Measurements from ENCODE around the gene SNTN. TPM values are rescaled to one million over a fixed set of nuclear protein-coding genes. Genes with fewer than 3 reads are reported as not detected.

SNTN gene
- total RNA-seq, 1 donor from 2014 or later, result not detected

DNA sequence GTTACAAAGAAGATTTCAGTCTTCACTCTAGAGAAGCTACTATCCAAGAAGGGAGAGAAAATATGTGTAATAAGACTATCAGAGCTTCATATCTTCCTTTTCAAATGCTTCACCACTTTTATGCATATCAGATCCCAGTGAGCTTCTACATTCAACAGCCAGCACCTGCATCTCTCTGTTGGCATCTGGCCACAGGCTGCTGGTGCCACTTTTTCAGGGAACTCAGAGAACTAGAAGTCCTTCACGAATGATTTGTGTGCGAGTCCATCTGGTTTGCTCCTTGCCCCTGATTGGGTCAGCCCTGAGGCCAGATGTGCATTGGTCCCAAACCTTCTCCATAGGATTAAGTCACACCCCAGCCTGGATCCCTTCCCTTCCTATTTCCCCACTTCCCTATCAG, 22.1 kb downstream of the SNTN start:
- TF ChIP-seq CTCF (IDR thresholded peaks at IDR 0.05; ENCODE audit: insufficient read depth, low read length, poor library complexity, severe bottlenecking), result no peak
- Histone ChIP-seq H3K36me3 (ENCODE audit: control insufficient read depth, insufficient read depth, low read length) (no peaks in the 10 kb centered on the region), H3K4me3 (ENCODE audit: low read depth, low read length) (no peak overlapping the region), H3K27me3 (ENCODE audit: control insufficient read depth, insufficient read depth, low read length) (no peaks in the 10 kb centered on the region)
- DNase-seq (ENCODE audit: low read depth), result no peak

GRCh38 chr3:63679186-63679585, 26.7 kb downstream of the SNTN start:
- no peaks in the 10 kb centered on the region for H3K36me3 ChIP-seq (ENCODE audit: control insufficient read depth, insufficient read depth, low read length)
- H3K27me3 ChIP-seq (ENCODE audit: control insufficient read depth, insufficient read depth, low read length), result no peaks in the 10 kb centered on the region
- no peak overlapping the region for H3K4me3 ChIP-seq (ENCODE audit: low read depth, low read length)
- TF ChIP-seq CTCF (IDR thresholded peaks at IDR 0.05; ENCODE audit: insufficient read depth, low read length, poor library complexity, severe bottlenecking), result no peak
- DNase-seq (ENCODE audit: low read depth), result no peak

DNA sequence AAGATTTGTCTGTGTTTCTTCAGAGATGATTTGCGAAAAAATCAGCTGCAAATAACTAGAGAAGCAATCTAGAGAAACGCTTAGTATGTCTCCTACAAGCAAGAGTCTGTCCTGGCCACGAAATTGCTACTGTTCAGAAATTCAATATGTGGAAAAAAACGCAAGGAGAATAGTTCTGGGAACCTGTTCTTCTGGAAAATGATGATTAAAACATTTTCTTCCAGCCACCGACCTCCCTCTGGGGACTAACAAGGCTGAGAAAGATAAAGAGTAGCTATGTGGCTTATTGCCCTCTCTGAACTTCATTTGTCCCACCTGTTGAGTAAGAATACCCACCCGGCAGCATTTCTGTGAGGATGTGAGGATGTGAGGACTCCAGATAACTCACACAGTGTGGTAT, 31.6 kb downstream of the SNTN start:
- Histone ChIP-seq H3K4me3 (ENCODE audit: low read depth, low read length) (no peak overlapping the region), H3K36me3 (ENCODE audit: control insufficient read depth, insufficient read depth, low read length) (no peaks in the 10 kb centered on the region), H3K27me3 (ENCODE audit: control insufficient read depth, insufficient read depth, low read length) (no peaks in the 10 kb centered on the region)
- no peak for DNase-seq (ENCODE audit: low read depth)
- no peak for TF ChIP-seq CTCF (IDR thresholded peaks at IDR 0.05; ENCODE audit: insufficient read depth, low read length, poor library complexity, severe bottlenecking)

GRCh38 chr3:63685340-63685739, 32.9 kb downstream of the SNTN start:
- TF ChIP-seq CTCF (IDR thresholded peaks at IDR 0.05; ENCODE audit: insufficient read depth, low read length, poor library complexity, severe bottlenecking), result no peak
- no peak overlapping the region for H3K4me3 ChIP-seq (ENCODE audit: low read depth, low read length)
- DNase-seq (ENCODE audit: low read depth), result no peak
- no peaks in the 10 kb centered on the region for H3K36me3 ChIP-seq (ENCODE audit: control insufficient read depth, insufficient read depth, low read length)
- no peaks in the 10 kb centered on the region for H3K27me3 ChIP-seq (ENCODE audit: control insufficient read depth, insufficient read depth, low read length)

- H3K27me3 ChIP-seq (ENCODE audit: control insufficient read depth, insufficient read depth, low read length), result no peaks in the 10 kb centered on the region
Measured at GRCh38 chr3:63687278-63688225, 35.1 kb downstream of the SNTN start.

More at GRCh38 chr3:63687278-63688225, 35.1 kb downstream of the SNTN start:
- Histone ChIP-seq H3K36me3 (ENCODE audit: control insufficient read depth, insufficient read depth, low read length) (no peaks in the 10 kb centered on the region), H3K4me3 (ENCODE audit: low read depth, low read length) (no peak overlapping the region)
- no peak for TF ChIP-seq CTCF (IDR thresholded peaks at IDR 0.05; ENCODE audit: insufficient read depth, low read length, poor library complexity, severe bottlenecking)
- DNase-seq (ENCODE audit: low read depth), result no peak

Measured in kidney epithelial cell (primary cell).